CD4-positive, alpha-beta T cell treated with Interleukin-6 at 100 ng/mL for 8 hours (primary cell): Measurements from ENCODE around the gene SLC9C2.
"Not testable (repeated sequence)": the region's sequence is repeated elsewhere in the genome, so short reads cannot be mapped to it uniquely, and the experiment has no call there.

ENCODE experiments used
- DNase-seq: peaks from one replicate; pipeline ENCODE4 v3.0.0-alpha.2; 2020; ENCODE audit warnings: mixed read lengths, low spot score

The SLC9C2 gene

DNA sequence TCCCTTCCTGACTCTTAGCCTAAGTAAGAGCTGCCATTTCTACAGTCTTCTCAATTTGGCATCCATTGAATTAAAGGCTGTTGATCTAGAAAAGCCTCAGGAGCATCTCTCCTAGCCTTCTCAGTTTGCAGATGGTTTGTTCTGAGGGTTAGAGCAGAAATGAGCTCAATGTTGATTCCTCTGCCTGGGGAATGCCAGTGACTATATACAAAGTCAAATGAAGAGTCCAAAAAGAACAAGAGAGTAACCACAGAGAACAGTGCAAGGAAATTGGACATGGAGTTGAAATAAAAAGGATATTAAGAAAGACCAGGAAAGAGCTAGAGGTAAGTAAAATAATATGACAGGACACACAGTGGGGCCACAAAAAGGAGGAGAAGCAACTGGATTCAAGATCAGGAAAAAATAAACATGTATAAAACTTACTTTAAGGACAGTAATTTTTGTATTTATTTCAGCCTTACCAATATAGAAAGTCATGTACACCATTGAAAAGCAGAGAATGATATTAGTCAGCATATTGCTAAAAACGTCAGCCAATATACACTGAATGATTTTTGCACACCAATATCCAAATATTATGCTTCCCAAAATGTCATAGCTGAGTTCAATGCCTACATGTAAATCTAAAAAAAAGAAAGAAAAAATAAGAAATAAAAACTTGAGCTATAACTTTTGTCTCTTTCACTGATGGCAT is 21.3 kb downstream of the SLC9C2 start:
- no peak for DNase-seq

DNA sequence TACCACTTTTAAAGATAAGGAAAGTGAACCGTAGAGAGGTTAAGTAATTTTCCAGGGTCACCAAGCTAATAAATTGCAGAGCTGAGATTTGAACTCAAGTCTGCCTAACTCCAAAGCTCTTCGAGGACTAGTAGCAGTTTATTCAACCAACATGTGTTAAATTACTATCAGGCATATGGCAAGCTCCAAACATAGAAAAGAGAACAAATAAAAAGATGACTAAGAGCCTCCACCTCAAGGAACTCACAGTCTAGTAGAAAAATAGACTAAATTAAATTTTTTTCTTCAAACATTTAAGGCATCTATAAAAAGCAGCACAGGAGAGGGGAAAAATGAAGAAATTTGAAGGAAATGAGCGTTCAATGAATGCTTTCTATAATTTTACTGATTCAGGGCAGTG is 22.2 kb downstream of the SLC9C2 start:
- no peak for DNase-seq

DNA sequence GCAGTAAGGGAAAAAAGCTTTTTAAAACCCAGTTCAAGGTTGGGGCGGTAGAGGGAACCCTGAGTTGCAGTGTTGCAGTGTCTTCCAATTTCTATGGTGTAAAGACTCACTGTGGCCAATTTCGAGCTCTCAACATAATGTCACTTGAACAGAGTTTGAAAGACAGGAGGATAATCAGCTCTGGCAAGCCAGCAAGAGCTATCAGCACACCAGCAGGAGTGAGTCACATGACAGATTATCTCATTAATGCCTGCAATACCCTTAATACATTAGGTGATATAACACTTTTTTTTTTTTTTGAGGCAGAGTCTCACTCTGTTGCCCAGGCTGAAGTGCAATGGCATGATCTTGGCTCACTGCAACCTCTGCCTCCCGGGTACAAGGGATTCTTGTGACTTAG is 22.8 kb downstream of the SLC9C2 start:
- no peak for DNase-seq

DNA sequence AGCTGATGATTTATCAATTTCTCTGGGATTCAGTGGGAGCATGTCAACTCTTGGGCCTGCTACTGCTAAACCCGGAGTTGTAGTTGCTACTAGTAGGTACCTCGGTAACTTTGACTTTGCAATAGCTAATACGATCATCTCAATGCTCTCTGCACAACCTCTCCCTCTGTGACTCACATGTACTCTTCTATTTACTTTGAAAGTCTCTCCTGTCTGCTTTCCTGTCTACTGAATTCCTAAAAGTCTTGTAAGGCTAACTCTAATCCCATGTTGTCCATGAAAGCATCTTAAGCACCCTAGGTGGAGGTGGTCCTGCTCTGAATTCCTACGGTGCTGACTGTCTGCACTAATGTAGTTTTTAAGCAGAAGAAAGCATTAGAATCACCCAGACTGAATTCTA is 29.3 kb downstream of the SLC9C2 start:
- DNase-seq, result no peak

DNA sequence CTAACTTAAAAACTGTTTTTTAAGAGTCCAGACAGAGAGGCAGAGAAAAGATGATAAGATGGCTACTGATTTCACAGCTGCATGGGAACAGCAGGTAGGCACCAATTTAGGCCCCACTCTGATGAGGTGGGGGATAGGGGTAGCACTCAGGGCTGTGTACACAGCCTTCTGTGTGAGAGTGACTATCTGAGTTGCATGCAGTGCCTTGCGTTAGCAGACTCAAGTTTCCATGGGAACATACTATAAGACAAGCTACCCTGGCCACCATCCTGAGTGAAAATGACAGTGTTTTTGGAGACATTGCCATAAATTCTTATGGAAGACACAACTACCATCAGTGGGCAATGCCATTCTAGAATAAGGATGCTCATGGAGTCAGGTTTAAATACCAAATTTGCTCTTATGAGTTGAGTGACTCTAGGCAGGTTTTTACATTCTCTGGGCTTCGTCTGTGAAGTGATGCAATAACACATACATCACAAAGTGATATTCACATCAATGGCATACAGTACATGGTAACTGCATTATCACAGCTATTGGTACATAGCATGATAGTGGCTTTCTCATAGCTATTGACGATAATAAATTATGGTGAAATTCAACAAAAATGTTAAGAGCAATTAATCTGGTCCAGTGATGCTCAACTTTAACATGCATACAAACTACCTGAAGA is 30.5 kb downstream of the SLC9C2 start:
- DNase-seq, result no peak

DNA sequence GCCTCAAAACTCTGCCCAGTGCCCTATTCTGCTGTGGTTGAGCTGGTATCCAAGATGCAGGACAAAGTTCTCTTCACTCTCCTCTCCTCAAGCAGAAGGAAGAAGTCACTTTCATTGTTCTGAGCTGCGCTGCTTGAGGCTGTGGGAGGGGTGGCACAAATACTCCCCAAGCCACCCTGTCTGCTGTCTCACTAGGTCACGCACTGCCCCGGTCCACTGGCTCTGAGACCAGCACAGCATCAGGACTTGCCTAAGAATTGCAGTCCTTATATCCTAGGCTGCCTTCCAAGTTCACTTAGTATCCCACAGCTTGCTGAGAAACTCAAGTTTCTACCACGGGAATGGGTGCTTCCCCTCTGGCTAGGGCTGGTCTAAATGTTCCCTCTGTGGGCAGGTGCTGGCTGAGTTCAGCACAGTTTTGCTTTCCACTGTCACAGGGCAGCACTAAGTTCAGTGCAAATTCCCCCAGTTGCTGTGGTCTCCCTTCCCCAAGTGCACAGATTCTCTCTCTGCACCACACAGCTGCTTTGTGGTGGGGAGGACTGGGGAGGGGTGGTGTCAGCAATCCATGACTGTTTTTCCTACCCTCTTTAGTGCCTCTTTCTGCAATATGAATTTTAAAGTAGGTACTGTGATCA is 32.4 kb downstream of the SLC9C2 start:
- no peak for DNase-seq

DNA sequence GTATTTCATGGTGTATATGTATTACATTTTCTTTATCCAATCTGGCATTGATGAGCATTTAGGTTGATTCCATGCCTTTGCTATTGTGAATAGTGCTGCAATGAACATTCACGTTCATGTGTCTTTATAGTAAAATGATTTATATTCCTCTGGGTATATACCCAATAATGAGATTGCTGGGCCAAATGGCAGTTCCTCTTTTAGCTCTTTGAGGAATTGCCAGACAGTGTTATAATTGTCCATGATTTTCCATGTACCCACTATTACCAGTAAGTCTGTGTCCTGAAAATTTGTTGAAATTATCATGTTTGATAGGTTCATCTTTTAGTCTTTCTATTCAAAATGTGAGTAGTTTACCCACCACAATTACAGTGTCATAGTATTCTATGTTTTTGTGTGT is 34.4 kb downstream of the SLC9C2 start:
- no peak for DNase-seq

DNA sequence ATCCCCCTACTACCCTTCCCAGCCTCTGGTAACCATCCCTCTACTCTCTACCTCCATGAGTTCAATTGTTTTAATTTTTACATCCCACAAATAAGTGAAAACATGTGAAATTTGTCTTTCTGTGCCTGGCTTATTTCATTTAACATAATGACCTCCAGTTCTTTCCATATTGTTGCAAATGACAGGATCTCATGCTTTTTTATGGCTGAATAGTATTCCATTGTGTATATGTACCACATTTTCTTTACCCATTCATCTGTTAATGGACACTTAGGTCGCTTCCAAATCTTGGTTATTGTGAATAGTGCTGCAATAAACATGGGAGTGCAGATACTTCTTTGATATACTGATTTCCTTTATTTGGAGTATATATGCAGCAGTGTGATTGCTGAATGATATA is 39.0 kb downstream of the SLC9C2 start:
- not testable (repeated sequence) for DNase-seq

DNA sequence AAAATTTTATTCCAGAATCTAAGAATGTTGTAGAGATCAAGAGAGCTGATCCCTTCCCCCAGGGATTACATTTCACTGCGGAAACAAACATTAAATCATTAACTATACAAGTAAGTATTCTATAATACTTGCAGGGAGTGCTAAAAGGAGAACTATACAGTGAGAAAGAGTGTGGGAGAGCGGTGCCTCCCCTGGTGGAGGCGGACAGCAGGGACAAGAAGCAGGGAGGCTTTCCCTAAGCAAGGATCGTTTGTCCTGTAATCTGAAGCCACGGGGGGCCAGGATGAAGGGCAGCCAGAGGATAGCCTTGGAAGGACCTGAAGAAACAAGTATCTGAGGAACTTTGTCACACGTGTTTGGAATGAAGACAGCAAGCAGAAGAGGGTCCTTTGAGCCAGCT is 40.1 kb downstream of the SLC9C2 start:
- no peak for DNase-seq

DNA sequence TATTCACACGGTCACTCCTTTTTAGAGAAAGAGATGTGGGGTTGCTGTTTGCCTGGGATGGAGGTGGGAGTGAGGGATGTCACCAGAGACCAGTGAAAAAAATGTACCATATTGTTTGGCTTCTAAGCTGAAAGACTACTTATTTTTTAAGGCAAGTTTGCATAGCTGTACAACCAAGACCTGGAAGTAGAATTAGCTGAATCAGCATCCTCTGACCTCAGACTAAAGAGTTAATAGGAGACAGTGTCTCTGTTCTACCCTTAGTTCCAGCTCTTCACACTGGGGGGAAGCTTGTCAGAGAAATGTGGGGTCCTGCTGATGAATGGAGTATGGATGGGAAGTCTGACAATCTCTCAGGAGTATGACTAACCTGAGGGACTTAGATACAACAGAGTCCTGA is 41.6 kb downstream of the SLC9C2 start:
- no peak for DNase-seq

DNA sequence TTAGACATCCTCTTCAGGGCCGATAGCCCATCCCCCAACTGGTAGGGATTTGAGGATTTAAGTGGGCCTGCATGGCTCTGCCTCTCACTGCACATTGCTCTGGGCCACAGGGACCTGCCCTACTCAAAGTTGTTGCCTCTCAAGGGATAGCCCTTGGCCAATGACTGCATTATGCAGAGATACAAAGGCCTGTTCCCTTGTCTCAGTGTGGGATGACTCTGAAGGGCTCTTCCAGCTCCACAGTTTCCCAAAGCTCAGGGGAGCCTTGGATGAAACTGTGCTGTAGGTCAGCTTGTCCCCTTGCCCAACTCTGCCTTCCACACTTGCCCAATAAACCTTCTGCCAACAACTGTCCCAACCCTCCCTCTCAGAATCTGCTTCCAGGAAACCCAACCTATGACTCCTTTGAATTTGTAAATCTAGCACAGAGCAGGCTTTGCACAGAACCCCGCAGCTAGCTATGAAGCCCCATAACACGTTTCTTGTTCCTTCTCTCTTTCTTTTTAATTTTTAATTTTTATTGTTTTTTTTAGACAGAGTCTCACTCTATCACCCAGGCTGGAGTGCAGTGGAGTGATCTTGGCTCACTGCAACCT is 42.5 kb downstream of the SLC9C2 start:
- DNase-seq, result no peak

DNA sequence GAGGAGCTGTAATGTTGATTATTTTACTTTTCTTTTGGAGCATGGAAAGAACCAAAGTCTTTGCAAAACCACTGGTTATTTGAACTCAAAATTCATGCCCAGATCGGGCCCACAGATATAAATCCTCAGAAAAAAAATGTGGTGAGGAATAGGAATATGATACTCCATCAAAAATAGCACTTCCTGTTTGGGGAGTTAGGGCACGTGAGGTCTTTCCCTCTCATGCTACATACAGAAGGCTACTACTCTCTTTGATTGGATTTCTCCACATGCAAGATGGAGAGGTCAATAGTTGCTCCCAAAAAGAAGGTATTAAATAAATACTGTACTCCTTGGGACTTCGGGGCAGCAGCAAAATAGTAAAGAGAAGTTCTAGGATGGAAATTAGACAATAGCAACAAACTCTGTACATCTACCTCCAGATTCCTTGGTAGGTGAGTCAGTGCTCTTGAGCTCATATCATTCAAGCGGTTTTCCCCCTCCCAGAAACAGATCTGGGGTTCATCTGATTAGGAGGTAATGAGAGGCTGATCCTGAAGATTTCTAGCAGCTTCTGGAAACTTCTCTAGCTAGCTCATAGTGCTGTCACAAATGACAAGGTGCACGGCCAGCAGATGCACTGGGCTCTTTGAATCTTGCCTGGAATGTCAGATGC is 47.1 kb downstream of the SLC9C2 start:
- no peak for DNase-seq

DNA sequence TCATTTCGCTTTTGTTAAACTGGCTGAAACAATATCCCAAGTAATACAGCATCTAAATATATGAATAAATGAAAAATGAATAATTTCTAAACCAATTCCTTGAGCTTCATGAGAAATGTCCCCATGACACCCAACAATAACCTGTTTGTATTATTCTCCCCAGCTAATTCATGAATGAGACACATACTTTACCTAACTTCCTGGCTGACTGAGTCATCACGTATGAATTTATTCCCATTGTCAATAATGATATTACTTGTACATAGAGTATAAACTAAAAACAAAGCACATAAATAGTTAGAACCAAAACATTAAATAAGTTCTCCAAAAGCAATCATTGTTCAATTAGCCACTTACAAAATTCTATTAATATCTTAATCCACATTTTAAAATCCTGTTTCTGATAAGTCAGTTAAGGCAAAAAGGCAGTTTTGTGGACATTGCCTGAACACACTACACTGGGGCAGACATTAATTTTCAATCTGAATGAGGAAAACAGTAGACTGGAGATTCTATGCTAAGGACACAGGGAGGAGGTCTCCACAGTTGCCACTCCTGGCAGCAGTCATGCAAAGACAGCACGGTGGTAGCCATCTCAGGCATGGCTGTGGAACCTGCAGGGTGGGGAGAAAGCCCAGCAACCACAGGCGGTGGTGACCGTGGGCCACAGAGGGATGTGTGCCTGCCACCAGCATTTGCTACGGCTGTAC is 48.2 kb downstream of the SLC9C2 start:
- no peak for DNase-seq

DNA sequence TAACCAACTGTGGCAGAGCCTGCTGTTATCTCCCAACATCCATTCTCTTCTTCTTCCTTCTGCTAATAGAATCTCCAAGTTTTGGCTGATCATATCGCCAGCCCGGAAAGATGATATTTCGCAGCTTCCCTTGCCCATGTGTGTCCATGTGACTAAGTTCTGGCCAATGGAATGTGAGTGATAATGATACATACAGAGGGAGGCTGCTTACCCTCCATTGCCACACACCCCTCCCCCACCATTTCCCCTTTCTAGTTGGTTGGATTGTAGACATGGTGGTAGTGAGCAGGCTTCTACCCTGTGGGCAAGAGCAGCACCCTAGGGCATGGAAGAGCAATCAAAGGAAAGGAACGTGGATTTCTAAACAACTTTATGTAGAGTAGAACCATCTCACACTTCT is 48.8 kb downstream of the SLC9C2 start:
- no peak for DNase-seq

DNA sequence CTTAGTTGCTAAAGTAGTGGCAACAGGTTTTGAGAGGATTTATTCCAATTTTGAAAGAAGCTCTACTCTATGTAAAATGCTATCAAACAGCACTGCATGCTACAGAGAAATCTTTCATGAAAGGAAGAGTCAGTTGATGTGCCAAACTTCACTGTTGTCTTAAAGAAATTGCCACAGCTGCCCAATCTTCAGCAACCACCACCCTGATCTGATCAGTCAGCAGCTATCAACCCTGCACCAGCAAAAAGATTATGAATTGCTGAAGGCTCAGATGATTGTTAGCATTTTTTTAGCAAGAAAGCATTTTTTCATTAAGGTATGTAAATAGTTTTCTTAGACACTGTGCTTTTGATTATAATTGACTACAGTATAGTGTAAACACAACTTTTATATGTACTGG is 49.6 kb downstream of the SLC9C2 start:
- DNase-seq, result no peak

DNA sequence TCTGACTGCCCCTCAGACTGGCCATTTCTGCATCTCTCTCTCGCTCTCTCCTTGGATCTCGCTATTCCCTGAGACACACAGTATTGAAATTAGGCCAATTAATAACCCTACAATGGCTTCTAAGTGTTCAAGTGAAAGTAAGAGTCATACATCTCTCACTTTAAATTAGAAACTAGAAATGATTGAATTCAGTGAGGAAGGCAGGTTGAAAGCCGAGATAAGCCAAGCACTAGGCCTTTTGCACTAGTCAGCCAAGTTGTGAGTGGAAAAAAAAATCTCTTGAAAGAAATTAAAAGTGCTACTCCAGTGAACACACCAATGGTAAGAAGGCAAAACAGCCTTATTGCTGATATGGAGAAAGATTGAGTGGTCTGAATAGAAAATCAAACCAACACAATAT is 51.2 kb downstream of the SLC9C2 start:
- no peak for DNase-seq

DNA sequence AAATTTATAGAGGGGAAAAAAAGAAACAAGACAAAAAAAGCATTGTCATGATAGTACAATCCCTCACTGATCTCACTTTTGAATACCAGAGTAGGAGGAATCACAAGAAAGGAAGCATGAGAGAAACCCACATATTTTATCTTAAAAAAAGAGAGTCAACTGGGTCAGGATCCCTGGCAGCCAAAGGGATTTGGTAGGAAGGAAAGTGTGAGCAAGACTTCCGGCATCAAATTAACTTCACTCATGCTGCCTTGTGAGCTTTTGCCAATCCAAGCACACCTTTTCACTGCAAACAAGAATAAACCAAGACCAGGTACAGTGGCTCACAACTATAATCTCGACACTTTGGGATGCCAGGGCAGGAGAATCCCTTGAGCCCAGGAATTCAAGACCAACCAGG is 53.1 kb downstream of the SLC9C2 start:
- no peak for DNase-seq

DNA sequence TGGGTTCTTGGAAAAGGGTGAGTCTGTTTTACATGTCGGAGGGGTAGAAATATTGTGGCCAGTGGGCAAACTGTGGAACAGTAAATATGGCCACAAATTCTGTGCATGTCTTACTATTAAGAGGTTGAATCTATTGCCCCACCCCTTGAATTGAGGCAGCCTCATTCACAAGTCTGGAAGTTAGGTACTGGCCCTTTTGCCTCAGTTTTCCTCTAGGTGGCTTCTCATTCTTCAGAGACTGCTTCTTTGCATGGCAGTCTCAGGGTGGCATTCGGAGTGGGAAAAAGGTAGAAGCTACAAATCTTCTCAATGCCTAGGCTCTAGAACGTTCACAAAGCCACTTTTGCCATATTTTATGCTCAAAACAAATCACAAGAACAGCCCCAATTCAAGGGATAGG is 57.2 kb downstream of the SLC9C2 start:
- no peak for DNase-seq

DNA sequence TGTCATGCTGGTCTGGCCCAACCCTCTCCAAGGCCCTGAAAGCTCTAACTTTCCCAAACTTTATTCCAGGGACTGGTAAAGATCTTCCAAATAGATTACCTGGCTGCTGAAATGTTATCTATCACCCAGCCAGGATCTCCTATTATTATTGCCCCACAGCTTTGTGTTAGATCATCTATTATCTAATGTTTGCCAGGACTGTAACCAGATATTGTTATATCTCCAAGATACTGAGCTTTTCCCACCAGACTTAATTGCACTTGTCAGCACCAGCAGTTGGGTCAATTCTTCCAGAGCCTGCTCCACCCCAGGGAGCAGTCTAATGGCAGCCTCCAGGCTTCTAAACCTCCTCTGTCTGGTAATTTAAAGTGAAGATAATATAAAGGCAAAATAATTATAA is 66.6 kb downstream of the SLC9C2 start:
- no peak for DNase-seq

DNA sequence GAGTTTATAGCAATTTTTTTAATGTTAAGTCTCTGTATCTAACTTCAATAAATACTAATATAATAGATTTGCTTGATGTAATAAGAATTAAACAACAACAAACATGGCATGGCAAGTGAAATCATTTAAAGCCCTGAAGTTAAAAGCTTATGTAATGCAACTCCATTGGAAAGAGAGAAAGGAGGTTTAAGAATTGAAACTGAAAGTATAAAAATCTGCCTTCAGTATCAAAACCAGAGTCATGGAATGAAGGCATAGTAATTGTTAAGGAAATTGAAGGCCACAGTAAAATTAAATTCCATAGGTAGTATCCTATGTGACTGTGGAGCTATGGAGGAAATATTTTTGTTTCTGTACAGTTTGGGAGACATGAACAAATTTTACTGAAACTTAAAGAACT is 70.6 kb downstream of the SLC9C2 start:
- no peak for DNase-seq

DNA sequence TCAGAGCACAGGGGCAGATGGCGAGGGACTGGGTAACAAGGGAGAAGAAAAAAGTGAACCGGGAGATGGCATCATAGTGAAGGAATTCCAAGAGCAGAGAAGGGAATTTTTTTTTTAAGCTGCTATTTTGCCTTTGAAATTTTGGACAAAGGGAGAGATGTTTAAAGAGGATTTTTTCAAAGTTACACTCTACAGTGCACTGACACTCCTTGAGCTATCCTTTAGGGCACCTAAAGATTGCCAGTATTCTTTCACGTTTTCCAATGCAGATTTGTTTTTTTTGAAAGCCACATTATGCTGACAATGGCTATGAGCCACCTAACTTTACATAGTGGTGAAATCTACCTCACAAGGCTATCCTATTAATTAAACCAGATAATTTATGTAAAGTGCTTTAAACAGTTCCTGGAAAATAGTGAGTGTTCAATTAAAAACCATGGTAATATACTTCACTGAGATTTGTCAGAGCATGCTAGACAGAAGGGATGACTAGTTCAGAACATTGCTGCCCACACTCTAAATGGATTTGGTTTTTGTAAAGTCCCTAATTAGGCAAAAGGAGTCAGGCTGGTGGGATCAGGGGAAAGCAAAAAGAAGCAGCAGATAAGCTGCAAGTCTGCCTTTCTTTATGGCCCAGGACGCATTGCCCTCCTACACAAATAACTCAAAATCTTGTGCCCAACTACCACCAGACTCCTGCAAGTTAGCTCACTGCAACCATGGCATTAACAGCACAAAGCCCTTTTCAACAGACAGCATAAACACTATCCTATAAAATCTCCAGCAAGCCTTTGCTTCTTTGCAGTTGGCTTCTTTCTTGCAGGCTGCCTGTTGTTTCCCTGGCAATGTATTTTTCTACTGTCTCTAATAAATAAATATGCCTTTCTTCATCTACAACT is 71.8 kb downstream of the SLC9C2 start:
- no peak for DNase-seq
